Right lobe of liver (tissue), 6 donors: ENCODE results near the gene IQCH. TPM values are rescaled to one million over a fixed set of nuclear protein-coding genes. Genes with fewer than 3 reads are reported as not detected.
"Not testable (repeated sequence)": the region's sequence is repeated elsewhere in the genome, so short reads cannot be mapped to it uniquely, and the experiment has no call there.

Experiments
- ATAC-seq, 4 donors: fragments of 200-7000 bp; cut with Tn5 transposase; one replicate each; pipeline ENCODE4 v1.9.1; 2020; ENCODE audit warnings: mild to moderate bottlenecking in 4 of 4, moderate library complexity in 4 of 4
- DNase-seq, 3 donors: peaks; one replicate each; pipeline ENCODE4 v3.0.0-alpha.2; 2020
- H3K27ac ChIP-seq, 3 donors: fragments of 200-600 bp; one replicate each; pipeline ENCODE4 v1.8.0; 2022
- H3K27me3 ChIP-seq, 2 donors: fragments of 200-600 bp; one replicate each; pipeline ENCODE4 v1.8.0; 2022
- H3K36me3 ChIP-seq, 4 donors: fragments of 200-600 bp; sonication (generic) in 1 of 4; one replicate each; pipeline versions ENCODE4 v1.5.1 to v1.8.0; 2017 to 2022; ENCODE audit warnings: control low read depth in 1 of 4
- H3K4me1 ChIP-seq, 4 donors: fragments of 200-600 bp; sonication (generic) in 1 of 4; one replicate each; pipeline versions ENCODE4 v1.5.1 to v1.8.0; 2017 to 2022; ENCODE audit warnings: control low read depth in 1 of 4
- H3K4me3 ChIP-seq, 3 donors: fragments of 200-600 bp; one replicate each; pipeline ENCODE4 v1.8.0; 2022
- H3K9me3 ChIP-seq, 4 donors: fragments of 200-600 bp; sonication (generic) in 1 of 4; one replicate each; pipeline versions ENCODE4 v1.5.1 to v1.8.0; 2017 to 2022; ENCODE audit warnings: control low read depth in 1 of 4
- CTCF ChIP-seq, 4 donors: fragments of 200-600 bp in 3 of 4; fragments of 450-650 bp in 1 of 4; IDR thresholded peaks; one replicate each; pipeline versions ENCODE4 v1.5.1 to v1.8.0; 2016 to 2022; ENCODE audit warnings: antibody characterized with exemption in 4 of 4, mild to moderate bottlenecking in 2 of 4
- POLR2A ChIP-seq: fragments of 450-650 bp; IDR thresholded peaks from one replicate; pipeline ENCODE4 v1.6.1; 2017; ENCODE audit warnings: antibody characterized with exemption, mild to moderate bottlenecking
- WGBS: methylation state at CpG from one replicate; pipeline ENCODE4 v1.1.6; 2018; ENCODE audit warnings: low coverage, low lambda C conversion rate; ENCODE audit not compliant: insufficient coverage; ENCODE audit errors: missing lambda C conversion rate; 5-methylcytosine and 5-hydroxymethylcytosine counted together
- intact Hi-C, 2 donors: fragments of 100-400 bp; cut with DNase I; formaldehyde crosslinking; loops; one replicate each; pipeline versions ENCODE4 v1.11.2 to v1.14.1; 2022
- total RNA-seq, 6 experiments: library from RNA; depleted of rRNA in 2 of 6; stranded (reverse); fragments of >200 nt in 2 of 6; fragmentation: NEBNext Ultra II Directional in 3 of 6; extraction: Animal tissue kit (Norgen Biotek cat#: 25700) in 3 of 6; gene quantifications; one replicate each; pipeline versions ENCODE4 v1.1.0 to v1.2.4, GENCODE V29; 2016 to 2023
- donor health status: DM: no; HTN: yes; CAD: no.
- donor health status: DM: no; HTN: no; CAD: no.
- donor health status: DM: no; HTN: no; CAD: no.
- donor health status: DM: no; HTN: yes; CAD: no.
- donor health status: DM: no; HTN: yes; CAD: no.

Gene IQCH
- total RNA-seq, 6 experiments from 2014 or later: 0.91 to 2.3 (median 1.4) TPM

GRCh38 chr15:67274236-67274635 lies 19.6 kb downstream of the IQCH start:
- Histone ChIP-seq H3K27ac (no peak overlapping the region), H3K9me3 (no peaks in the 10 kb centered on the region), H3K4me1 (no peaks in the 10 kb centered on the region), H3K36me3 (no peaks in the 10 kb centered on the region), H3K4me3 (no peak overlapping the region), H3K27me3 (no peaks in the 10 kb centered on the region)
- WGBS: 86% methylated on average over 1 of the region's 1 CpG
- TF ChIP-seq CTCF (IDR thresholded peaks at IDR 0.05) (no peak), POLR2A (no peak)
- intact Hi-C loops: no loop called here
- ATAC-seq (no peak), DNase-seq (no peak)

- TF ChIP-seq POLR2A: no peak
- Histone ChIP-seq H3K4me1 (no peaks in the 10 kb centered on the region), H3K27ac (no peak overlapping the region), H3K4me3 (no peak overlapping the region), H3K27me3 (no peaks in the 10 kb centered on the region), H3K9me3 (no peaks in the 10 kb centered on the region), H3K36me3 (no peaks in the 10 kb centered on the region)
- intact Hi-C loops: no loop called here
- DNase-seq: no peak
- WGBS: 92% methylated on average over 1 of the region's 1 CpG
- no peak for ATAC-seq
Observed at GRCh38 chr15:67276666-67277065, 22.1 kb downstream of the IQCH start.

GRCh38 chr15:67280217-67280616 lies 25.6 kb downstream of the IQCH start:
- H3K4me1 ChIP-seq: no peaks in the 10 kb centered on the region
- TF ChIP-seq POLR2A (no peak), CTCF (IDR thresholded peaks at IDR 0.05) (no peak)
- 77% methylated on average over 2 of the region's 2 CpGs for WGBS
- no peak overlapping the region for H3K4me3 ChIP-seq
- H3K27ac ChIP-seq: no peak overlapping the region
- DNase-seq: no peak
- intact Hi-C loops: no loop called here
- no peaks in the 10 kb centered on the region for H3K27me3 ChIP-seq
- no peaks in the 10 kb centered on the region for H3K36me3 ChIP-seq
- ATAC-seq: no peak
- H3K9me3 ChIP-seq: no peaks in the 10 kb centered on the region

- H3K9me3 ChIP-seq: no peaks in the 10 kb centered on the region
- H3K27ac ChIP-seq: no peak overlapping the region
- no peaks in the 10 kb centered on the region for H3K4me1 ChIP-seq
- no peaks in the 10 kb centered on the region for H3K36me3 ChIP-seq
- intact Hi-C loops: no loop called here
- WGBS: 100% methylated on average over 1 of the region's 1 CpG
- TF ChIP-seq CTCF (IDR thresholded peaks at IDR 0.05) (no peak), POLR2A (no peak)
- DNase-seq: no peak
- H3K4me3 ChIP-seq: no peak overlapping the region
- H3K27me3 ChIP-seq: no peaks in the 10 kb centered on the region
- ATAC-seq: no peak
Observed at GRCh38 chr15:67281714-67282113, 27.1 kb downstream of the IQCH start.

DNA sequence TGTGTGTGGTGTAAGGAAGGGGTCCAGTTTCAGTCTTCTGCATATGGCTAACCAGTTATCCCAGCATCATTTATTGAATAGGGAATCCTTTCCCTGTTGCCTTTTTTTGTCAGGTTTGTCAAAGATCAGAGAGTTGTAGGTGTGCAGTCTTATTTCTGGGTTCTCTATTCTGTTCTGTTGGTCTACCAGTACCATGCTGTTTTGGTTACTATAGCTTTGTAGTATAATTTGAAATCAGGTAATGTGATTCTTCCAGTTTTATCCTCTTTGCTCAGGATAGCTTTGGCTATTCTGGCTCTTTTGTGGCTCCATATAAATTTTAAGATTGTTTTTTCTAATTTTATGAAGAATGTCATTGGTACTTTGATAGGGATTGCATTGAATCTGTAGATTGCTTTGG lies 31.0 kb downstream of the IQCH start:
- H3K4me1 ChIP-seq, DNase-seq, H3K4me3 ChIP-seq, H3K36me3 ChIP-seq, ATAC-seq, H3K27ac ChIP-seq, H3K27me3 ChIP-seq, intact Hi-C loops, H3K9me3 ChIP-seq: not testable (repeated sequence)

DNA sequence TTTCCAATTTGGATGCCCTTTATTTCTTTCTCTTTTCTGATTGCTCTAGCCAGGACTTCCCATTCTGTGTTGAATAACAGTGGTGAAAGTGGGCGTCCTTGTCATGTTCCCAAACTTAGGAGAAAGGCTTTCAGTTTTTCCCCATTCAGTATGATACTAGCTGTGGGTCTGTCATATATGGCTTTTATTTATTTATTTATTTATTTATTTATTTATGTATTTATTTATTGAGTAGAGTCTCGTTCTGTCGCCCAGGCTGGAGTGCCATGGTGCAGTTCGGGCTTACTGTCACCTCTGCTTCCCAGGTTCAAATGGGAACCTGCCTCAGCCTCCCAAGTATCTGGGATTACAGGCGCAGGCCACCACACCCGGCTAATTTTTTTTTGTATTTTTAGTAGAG lies 31.8 kb downstream of the IQCH start:
- intact Hi-C loops, H3K9me3 ChIP-seq, H3K36me3 ChIP-seq, H3K27me3 ChIP-seq, DNase-seq, ATAC-seq, H3K4me1 ChIP-seq, H3K27ac ChIP-seq, H3K4me3 ChIP-seq: not testable (repeated sequence)
- WGBS: 92% methylated on average over 1 of the region's 6 CpGs
